Body of pancreas (tissue), 4 donors: ENCODE data around the gene MFGE8. TPM values are rescaled to one million over a fixed set of nuclear protein-coding genes. Genes with fewer than 3 reads are reported as not detected.

Experiments
- ATAC-seq: fragments of 150-250 bp; one replicate; pipeline ENCODE4 v1.9.1; 2016
- DNase-seq, 4 donors: peaks; one replicate each; pipeline ENCODE4 v3.0.0-alpha.2; 2019
- H3K27ac ChIP-seq, 4 donors: fragments of 200-600 bp; sonication (generic); 1 replicate in 3 of 4; 2 replicates in 1 of 4; pipeline versions ENCODE4 v1.5.1 to v1.6.1; 2016 to 2019; ENCODE audit warnings: mild to moderate bottlenecking in 1 of 4, mixed read lengths in 1 of 4, moderate library complexity in 1 of 4
- H3K27me3 ChIP-seq, 2 donors: fragments of 200-600 bp; sonication (generic); one replicate each; pipeline ENCODE4 v1.6.0; 2016; ENCODE audit warnings: mild to moderate bottlenecking in 1 of 2
- H3K36me3 ChIP-seq, 2 donors: fragments of 200-600 bp; sonication (generic); replicated peaks in 1 of 2; 2 replicates each; pipeline ENCODE4 v1.5.1; 2016; ENCODE audit warnings: low read depth in 2 of 2; ENCODE audit not compliant: insufficient read depth in 1 of 2
- H3K4me1 ChIP-seq: fragments of 200-600 bp; sonication (generic); one replicate; pipeline ENCODE4 v1.6.0; 2016
- H3K4me3 ChIP-seq, 2 donors: fragments of 200-600 bp; sonication (generic); 1 replicate in 1 of 2; 2 replicates in 1 of 2; pipeline ENCODE4 v1.5.1; 2016 to 2019
- H3K9me3 ChIP-seq, 3 donors: fragments of 200-600 bp; sonication (generic); 1 replicate in 2 of 3; 2 replicates in 1 of 3; pipeline ENCODE4 v1.5.1; 2016
- POLR2A ChIP-seq, 3 donors: fragments of 450-650 bp; IDR thresholded peaks; one replicate each; pipeline ENCODE4 v1.6.1; 2016; ENCODE audit warnings: antibody characterized with exemption in 3 of 3, mild to moderate bottlenecking in 2 of 3
- WGBS, 2 donors: methylation state at CpG; one replicate each; pipeline ENCODE4 v1.1.5; 2017; 5-methylcytosine and 5-hydroxymethylcytosine counted together
- intact Hi-C: fragments of 100-400 bp; cut with DNase I; formaldehyde crosslinking; loops from one replicate; pipeline ENCODE4 v1.15.1; 2023
- total RNA-seq, 2 donors: library from RNA; depleted of rRNA; stranded (reverse); fragments of >200 nt; gene quantifications; one replicate each; pipeline ENCODE4 v1.1.0, GENCODE V29; 2016
- TF ChIP-seq, protein P1 (sequence below), 7 experiments: fragments of 450-650 bp in 4 of 7; fragments of 200-600 bp in 3 of 7; sonication (generic) in 3 of 7; IDR thresholded peaks; one replicate each; pipeline ENCODE4 v1.5.1; 2016 to 2019; ENCODE audit warnings: antibody characterized with exemption in 7 of 7

MFGE8 gene
- total RNA-seq, 2 donors from 2014 or later = 51.4 to 77.5 TPM

DNA sequence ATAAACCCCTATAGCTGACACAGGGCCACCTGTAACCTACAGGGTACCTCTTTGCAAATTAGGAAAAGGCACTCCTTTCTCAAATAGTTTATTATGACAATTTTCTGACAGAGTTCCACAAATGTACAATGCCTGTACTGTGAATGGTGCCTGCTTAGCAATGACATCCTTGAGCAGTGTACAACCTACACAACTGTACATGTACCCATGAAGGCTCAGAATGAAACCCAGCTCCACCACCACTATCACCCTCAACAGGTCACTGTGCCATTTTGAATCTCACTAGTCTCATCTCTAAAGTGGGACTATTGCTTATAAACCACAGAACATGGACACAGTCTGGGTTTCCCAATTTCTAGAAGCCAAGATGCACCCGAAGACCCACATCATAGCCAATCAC is 7.0 kb downstream of the MFGE8 start:
- Histone ChIP-seq H3K9me3 (no peaks in the 10 kb centered on the region), H3K27me3 (no peaks in the 10 kb centered on the region), H3K4me1 (peaks cover 7% of the 10 kb centered on the region), H3K36me3 (no peaks in the 10 kb centered on the region), H3K4me3 (no peak overlapping the region), H3K27ac (no peak overlapping the region)
- 78 to 83% methylated on average over 1 of the region's 1 CpG for WGBS, 2 donors
- no peak for DNase-seq
- intact Hi-C loops = loop anchor here (10.0 kb wide), 2 partner anchors 109 to 269 kb away; no protein-coding TSS in a partner anchor
- no peak for ATAC-seq
- TF ChIP-seq, protein P1, sequence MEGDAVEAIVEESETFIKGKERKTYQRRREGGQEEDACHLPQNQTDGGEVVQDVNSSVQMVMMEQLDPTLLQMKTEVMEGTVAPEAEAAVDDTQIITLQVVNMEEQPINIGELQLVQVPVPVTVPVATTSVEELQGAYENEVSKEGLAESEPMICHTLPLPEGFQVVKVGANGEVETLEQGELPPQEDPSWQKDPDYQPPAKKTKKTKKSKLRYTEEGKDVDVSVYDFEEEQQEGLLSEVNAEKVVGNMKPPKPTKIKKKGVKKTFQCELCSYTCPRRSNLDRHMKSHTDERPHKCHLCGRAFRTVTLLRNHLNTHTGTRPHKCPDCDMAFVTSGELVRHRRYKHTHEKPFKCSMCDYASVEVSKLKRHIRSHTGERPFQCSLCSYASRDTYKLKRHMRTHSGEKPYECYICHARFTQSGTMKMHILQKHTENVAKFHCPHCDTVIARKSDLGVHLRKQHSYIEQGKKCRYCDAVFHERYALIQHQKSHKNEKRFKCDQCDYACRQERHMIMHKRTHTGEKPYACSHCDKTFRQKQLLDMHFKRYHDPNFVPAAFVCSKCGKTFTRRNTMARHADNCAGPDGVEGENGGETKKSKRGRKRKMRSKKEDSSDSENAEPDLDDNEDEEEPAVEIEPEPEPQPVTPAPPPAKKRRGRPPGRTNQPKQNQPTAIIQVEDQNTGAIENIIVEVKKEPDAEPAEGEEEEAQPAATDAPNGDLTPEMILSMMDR (IDR thresholded peaks at IDR 0.05) = no peak
- TF ChIP-seq POLR2A (IDR thresholded peaks at IDR 0.05) = no peak

DNA sequence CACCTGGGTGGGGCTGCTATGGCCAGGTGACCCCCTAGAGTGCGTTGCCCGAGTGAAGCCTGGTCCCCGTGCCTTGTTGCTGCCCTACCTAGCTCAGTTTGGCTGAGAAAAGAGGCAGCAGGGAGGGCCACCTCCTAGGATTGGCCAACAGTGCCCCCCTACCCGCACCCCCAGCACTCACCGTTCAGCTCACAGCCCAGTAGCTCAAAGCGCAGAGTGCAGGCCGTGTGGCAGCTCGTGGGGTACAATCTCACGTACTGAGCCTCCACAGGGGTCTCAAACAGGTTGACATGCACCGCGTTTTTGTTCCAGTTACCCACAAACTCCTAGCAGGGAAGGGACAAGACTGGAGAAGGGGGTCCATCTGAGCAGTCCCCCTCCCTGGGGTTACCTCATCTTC is 7.6 kb downstream of the MFGE8 start:
- ATAC-seq = no peak
- H3K27ac ChIP-seq = no peak overlapping the region
- no peak for TF ChIP-seq POLR2A (IDR thresholded peaks at IDR 0.05)
- TF ChIP-seq, protein P1 (IDR thresholded peaks at IDR 0.05) = no peak

DNA sequence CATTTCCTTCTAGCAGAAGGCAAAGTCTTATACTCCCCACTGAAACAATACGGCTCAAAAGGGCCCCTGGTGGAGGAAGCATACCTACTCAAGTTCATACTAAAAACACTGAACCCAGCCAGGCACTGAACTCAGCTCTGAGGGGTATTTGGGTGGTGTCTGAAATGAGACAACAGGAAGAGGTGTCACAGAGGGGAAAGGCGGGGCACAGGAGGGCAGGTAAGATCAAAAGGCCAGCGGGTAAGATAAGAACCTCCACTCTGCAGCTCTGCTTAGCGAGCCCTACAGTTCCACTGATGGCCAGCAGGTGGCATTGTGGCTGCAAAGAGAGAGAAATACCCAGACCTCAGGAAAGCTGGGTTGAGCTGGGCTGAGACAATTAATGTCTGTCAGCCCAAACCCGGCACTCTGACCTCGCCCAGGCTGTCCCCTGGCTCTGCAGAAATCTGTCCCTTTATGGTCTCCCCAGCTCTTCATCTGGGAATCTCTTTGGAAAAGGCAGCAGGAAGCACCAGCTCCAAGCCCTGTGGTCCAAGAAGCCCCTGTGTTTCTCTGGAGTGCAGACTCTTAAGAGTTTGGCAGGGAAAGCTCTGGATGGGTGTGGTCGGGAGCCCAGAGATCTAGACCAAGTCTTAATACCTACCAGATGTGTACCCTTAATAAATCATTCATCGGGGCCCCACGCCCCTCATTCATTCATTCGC is 8.4 kb downstream of the MFGE8 start:
- no peaks in the 10 kb centered on the region for H3K9me3 ChIP-seq
- H3K4me3 ChIP-seq = no peak overlapping the region
- peaks cover 7% of the 10 kb centered on the region for H3K4me1 ChIP-seq
- intact Hi-C loops = loop anchor here (10.0 kb wide), 2 partner anchors 110 to 270 kb away; no protein-coding TSS in a partner anchor
- H3K36me3 ChIP-seq = no peaks in the 10 kb centered on the region
- no peaks in the 10 kb centered on the region for H3K27me3 ChIP-seq
- H3K27ac ChIP-seq = no peak overlapping the region
- 23 to 30% methylated on average over 10 of the region's 10 CpGs for WGBS, 2 donors
- no peak for TF ChIP-seq POLR2A (IDR thresholded peaks at IDR 0.05)
- TF ChIP-seq, protein P1 (IDR thresholded peaks at IDR 0.05) = peak; percentile 87 to 99 (median 93)
- peak; percentile 76 to 84 (median 80) for DNase-seq
- ATAC-seq = peak; percentile 82

More for the DNA sequence above, 7.6 kb downstream of the MFGE8 start:
- no peak for DNase-seq
- WGBS, 2 donors = 67 to 75% methylated on average over 11 of the region's 11 CpGs
- H3K36me3 ChIP-seq = no peaks in the 10 kb centered on the region
- H3K27me3 ChIP-seq = no peaks in the 10 kb centered on the region
- intact Hi-C loops = loop anchor here (10.0 kb wide), 2 partner anchors 109 to 269 kb away; no protein-coding TSS in a partner anchor
- peaks cover 7% of the 10 kb centered on the region for H3K4me1 ChIP-seq
- H3K9me3 ChIP-seq = no peaks in the 10 kb centered on the region
- no peak overlapping the region for H3K4me3 ChIP-seq

DNA sequence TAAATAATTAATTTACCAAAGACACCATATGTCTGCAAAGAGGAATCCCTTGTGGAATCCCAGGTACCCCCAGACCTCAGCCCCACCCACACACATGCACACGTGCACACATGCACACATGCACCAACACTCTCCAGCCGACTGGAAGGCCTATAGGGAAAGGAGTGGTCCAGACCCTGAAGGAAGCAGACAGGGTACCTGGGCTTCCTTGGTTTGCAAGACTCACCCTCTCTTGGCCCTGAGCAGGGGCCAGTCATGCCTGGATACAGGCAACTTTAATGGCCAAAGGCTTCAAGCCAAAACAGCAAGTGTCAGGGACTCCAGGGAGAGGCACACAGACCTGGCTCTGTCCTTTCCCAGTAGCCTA is 8.9 kb downstream of the MFGE8 start:
- Histone ChIP-seq H3K36me3 (no peaks in the 10 kb centered on the region), H3K4me1 (peaks cover 7% of the 10 kb centered on the region), H3K4me3 (no peak overlapping the region), H3K27me3 (no peaks in the 10 kb centered on the region), H3K27ac (no peak overlapping the region), H3K9me3 (no peaks in the 10 kb centered on the region)
- ATAC-seq = no peak
- intact Hi-C loops = loop anchor here (10.0 kb wide), 2 partner anchors 111 to 271 kb away; no protein-coding TSS in a partner anchor
- no peak for DNase-seq
- 48 to 57% methylated on average over 2 of the region's 2 CpGs for WGBS, 2 donors
- TF ChIP-seq, protein P1 (IDR thresholded peaks at IDR 0.05) = no peak
- no peak for TF ChIP-seq POLR2A (IDR thresholded peaks at IDR 0.05)
